PFSK-1 (cell line): ENCODE results near the gene GUCA2A.

ENCODE experiments used
- FOXP2 ChIP-seq: optimal IDR thresholded peaks from 2 replicates; pipeline ENCODE3; 2011; ENCODE audit warnings: borderline replicate concordance, control low read depth, inconsistent platforms; ENCODE audit not compliant: insufficient read depth; ENCODE audit errors: extremely low read length, extremely low read depth
- POLR2AphosphoS5 ChIP-seq: IDR thresholded peaks from 2 replicates; pipeline ENCODE4 v1.6.1; 2012; ENCODE audit warnings: low read depth, mild to moderate bottlenecking, control low read depth, low read length, moderate library complexity
- SIN3A ChIP-seq: IDR thresholded peaks from 2 replicates; pipeline ENCODE4 v1.6.1; 2012; ENCODE audit warnings: mild to moderate bottlenecking, low read length, moderate library complexity, borderline replicate concordance; ENCODE audit not compliant: insufficient read depth
- TAF1 ChIP-seq: IDR thresholded peaks from 2 replicates; pipeline ENCODE4 v1.6.1; 2012; ENCODE audit warnings: low read length, control low read depth, borderline replicate concordance; ENCODE audit not compliant: insufficient read depth
- TF ChIP-seq, protein P1 (sequence below), 2 experiments: IDR thresholded peaks; 2 replicates each; pipeline versions ENCODE4 v1.6.1 to v1.8.0; 2011 to 2012; ENCODE audit warnings: low read depth in 2 of 2, low read length in 2 of 2, control low read depth in 1 of 2, inconsistent platforms in 1 of 2, mild to moderate bottlenecking in 1 of 2, moderate library complexity in 1 of 2; ENCODE audit not compliant: insufficient read depth in 1 of 2

GUCA2A gene

DNA sequence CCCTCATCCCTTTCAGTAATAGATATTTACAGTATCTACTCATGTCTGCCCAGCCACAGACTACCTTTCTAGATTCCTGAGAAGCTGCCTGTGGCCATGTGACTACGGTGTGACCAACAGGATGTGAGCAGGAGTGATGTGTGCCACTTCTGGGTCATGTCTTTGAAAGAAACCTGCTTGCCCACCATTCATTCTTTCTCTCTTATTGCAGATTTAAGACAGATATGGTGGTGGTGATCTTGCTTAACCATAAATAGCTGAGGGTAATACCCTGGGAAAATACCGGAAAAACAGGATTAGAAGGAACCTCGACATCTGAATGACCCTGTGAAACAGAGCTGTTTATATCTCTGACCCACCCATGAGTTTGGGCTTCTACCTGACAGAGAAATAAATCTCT is 41.6 kb upstream of the GUCA2A start:
- TF ChIP-seq POLR2AphosphoS5 (no peak), TAF1 (no peak), FOXP2 (no peak)
- TF ChIP-seq, protein P1, sequence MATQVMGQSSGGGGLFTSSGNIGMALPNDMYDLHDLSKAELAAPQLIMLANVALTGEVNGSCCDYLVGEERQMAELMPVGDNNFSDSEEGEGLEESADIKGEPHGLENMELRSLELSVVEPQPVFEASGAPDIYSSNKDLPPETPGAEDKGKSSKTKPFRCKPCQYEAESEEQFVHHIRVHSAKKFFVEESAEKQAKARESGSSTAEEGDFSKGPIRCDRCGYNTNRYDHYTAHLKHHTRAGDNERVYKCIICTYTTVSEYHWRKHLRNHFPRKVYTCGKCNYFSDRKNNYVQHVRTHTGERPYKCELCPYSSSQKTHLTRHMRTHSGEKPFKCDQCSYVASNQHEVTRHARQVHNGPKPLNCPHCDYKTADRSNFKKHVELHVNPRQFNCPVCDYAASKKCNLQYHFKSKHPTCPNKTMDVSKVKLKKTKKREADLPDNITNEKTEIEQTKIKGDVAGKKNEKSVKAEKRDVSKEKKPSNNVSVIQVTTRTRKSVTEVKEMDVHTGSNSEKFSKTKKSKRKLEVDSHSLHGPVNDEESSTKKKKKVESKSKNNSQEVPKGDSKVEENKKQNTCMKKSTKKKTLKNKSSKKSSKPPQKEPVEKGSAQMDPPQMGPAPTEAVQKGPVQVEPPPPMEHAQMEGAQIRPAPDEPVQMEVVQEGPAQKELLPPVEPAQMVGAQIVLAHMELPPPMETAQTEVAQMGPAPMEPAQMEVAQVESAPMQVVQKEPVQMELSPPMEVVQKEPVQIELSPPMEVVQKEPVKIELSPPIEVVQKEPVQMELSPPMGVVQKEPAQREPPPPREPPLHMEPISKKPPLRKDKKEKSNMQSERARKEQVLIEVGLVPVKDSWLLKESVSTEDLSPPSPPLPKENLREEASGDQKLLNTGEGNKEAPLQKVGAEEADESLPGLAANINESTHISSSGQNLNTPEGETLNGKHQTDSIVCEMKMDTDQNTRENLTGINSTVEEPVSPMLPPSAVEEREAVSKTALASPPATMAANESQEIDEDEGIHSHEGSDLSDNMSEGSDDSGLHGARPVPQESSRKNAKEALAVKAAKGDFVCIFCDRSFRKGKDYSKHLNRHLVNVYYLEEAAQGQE (IDR thresholded peaks at IDR 0.05; ENCODE audit: insufficient read depth in 1 of 2, low read depth in 2 of 2, low read length in 2 of 2): no peak

DNA sequence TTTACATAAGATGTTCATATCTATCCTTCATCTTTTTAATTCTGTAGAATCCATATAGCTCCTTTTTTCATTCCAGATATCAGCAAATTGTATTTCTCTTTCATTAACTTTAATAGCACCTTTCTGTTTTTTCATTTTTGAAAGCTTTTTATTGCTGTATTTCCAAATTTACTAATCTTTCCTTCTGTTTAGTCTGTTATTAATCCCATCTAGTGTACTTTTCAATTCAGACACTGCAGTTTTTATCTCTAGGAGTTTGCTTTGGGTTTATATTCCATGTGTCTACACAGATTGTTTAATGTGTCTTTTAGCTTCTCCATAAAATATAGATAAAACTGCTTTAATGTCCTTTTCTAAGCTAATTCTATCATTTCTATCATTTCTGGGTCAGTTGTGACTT is 37.4 kb upstream of the GUCA2A start:
- TF ChIP-seq SIN3A (no peak), TAF1 (no peak), POLR2AphosphoS5 (no peak), FOXP2 (no peak)
- TF ChIP-seq, protein P1 (IDR thresholded peaks at IDR 0.05; ENCODE audit: insufficient read depth in 1 of 2, low read depth in 2 of 2, low read length in 2 of 2): no peak

DNA sequence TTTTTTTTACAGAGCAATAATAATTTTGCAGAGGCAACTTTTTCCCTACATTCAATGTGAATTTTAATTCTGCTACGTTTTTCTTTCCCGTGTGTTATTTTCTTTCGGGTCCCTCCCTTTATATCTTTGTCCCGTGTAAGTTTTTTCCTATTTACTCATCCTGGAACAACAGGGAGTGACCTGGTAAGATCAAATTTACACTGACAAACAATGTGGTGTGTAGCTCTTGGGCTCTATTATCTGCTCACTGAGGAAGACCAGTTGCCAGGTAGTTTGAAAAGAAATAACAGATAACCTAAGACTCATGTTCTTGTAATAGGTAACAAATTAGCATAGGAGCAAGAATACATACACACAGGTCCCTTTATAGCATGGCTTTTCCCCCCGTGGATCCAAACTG is 33.7 kb upstream of the GUCA2A start:
- TF ChIP-seq POLR2AphosphoS5 (no peak), TAF1 (no peak), FOXP2 (no peak)
- TF ChIP-seq, protein P1 (IDR thresholded peaks at IDR 0.05; ENCODE audit: insufficient read depth in 1 of 2, low read depth in 2 of 2, low read length in 2 of 2): no peak

DNA sequence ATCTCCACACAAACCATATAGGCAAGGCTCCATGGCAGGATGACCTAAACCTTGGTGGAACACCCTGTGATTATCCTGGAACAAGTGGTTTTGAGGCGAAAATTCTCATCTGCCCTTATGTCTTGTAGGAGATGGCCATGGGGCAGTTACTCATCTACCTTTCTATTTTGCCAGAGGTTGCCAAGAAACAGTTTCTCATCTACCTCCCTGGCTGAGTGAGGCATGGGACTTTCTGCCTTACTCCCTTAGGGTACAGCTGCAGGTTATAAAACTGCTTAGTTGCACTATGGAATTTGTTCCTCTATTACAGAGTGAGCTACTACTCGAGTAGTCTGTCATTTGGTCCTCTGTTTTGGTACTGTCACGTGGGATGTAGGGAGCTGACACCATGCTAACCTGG is 31.3 kb upstream of the GUCA2A start:
- no peak for TF ChIP-seq SIN3A
- TF ChIP-seq POLR2AphosphoS5: no peak
- TF ChIP-seq TAF1: no peak
- TF ChIP-seq, protein P1 (IDR thresholded peaks at IDR 0.05; ENCODE audit: insufficient read depth in 1 of 2, low read depth in 2 of 2, low read length in 2 of 2): no peak
- TF ChIP-seq FOXP2: no peak

DNA sequence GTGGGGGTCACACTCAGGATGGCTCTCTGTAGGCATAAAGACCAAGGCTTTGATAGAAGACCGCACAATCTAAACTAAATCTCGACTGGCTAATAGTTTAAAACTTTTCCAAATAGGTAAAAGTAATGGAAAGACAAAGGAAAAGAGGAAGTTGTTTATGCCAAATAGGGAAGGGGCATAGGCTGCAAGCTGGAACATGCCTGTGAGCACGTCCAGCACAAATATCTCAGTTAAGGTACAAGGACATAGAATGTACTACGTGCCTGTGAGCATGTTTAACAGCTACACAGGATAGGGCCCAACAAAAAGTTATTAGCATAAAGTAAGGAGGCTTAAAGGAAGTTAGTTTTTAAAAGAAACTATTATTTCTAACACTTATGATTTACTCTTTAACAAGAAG is 27.6 kb upstream of the GUCA2A start:
- TF ChIP-seq SIN3A (no peak), FOXP2 (no peak), POLR2AphosphoS5 (no peak), TAF1 (no peak)
- TF ChIP-seq, protein P1 (IDR thresholded peaks at IDR 0.05; ENCODE audit: insufficient read depth in 1 of 2, low read depth in 2 of 2, low read length in 2 of 2): no peak
